Measurements from ENCODE around the gene CTH. TPM values are rescaled to one million over a fixed set of nuclear protein-coding genes. Genes with fewer than 3 reads are reported as not detected.

CTH gene
- total RNA-seq, 1 experiment from 2014 or later = 14.7 TPM

GRCh38 chr1:70438529-70438928 is 27.5 kb downstream of the CTH start:
- Histone ChIP-seq H3K4me1 (ENCODE audit: control insufficient read depth in 1 of 2, insufficient read depth in 2 of 2, low read length in 2 of 2) (peaks cover 0 to 6% of the 10 kb centered on the region in 2 experiments; a peak in 1 of 4 replicates), H2AFZ (ENCODE audit: low read depth, low read length, poor library complexity, severe bottlenecking) (no peak overlapping the region), H4K20me1 (ENCODE audit: insufficient read depth) (no peaks in the 10 kb centered on the region), H3K27ac (ENCODE audit: low read depth, low read length) (no peak overlapping the region), H3K4me2 (ENCODE audit: low read length) (no peak overlapping the region), H3K9me3 (ENCODE audit: control insufficient read depth in 1 of 2, insufficient read depth in 1 of 2, low read depth in 1 of 2, low read length in 2 of 2) (no peaks in the 10 kb centered on the region), H3K9me2 (ENCODE audit: insufficient read depth) (no peaks in the 10 kb centered on the region), H3K4me3 (replicated peaks in 1 of 2; ENCODE audit: low read depth in 1 of 2, low read length in 2 of 2) (no peak overlapping the region), H3K36me3 (ENCODE audit: control insufficient read depth in 1 of 2, insufficient read depth in 2 of 2, low read length in 2 of 2) (0 out of 4 replicates have a peak, but pooled peaks cover 0 to 3% of the 10 kb centered on the region in 2 experiments), H3K79me2 (ENCODE audit: insufficient read depth, low read length) (no peaks in the 10 kb centered on the region), H3K27me3 (ENCODE audit: insufficient read depth, low read length) (no peaks in the 10 kb centered on the region), H3K9ac (ENCODE audit: low read length) (no peak overlapping the region)
- ChIA-PET CTCF (no interaction called here), RAD21 (ENCODE audit: low non-redundant PET in 1 of 2, low total read pairs in 2 of 2, uncharacterized antibody in 2 of 2, unreplicated experiment in 2 of 2) (no interaction called here), POLR2A (interaction anchor here (1.1 kb wide), 1 partner anchor 28 kb away, joined by 3 read pairs; the partner anchor contains the start of gene CTH)
- BruUV-seq (replicated peaks) = no TSS peak
- TF ChIP-seq CEBPB (IDR thresholded peaks at IDR 0.05; ENCODE audit: low read depth) (no peak), EZH2phosphoT487 (IDR thresholded peaks at IDR 0.05; ENCODE audit: borderline replicate concordance) (no peak), ZNF274 (IDR thresholded peaks at IDR 0.05; ENCODE audit: low read depth, low read length) (no peak), POLR2A (IDR thresholded peaks at IDR 0.05; ENCODE audit: borderline replicate concordance, extremely low read depth, insufficient read depth, insufficient read length) (no peak), POLR2AphosphoS5 (IDR thresholded peaks at IDR 0.05; ENCODE audit: low read depth, low read length) (no peak), RAD21 (IDR thresholded peaks at IDR 0.05; ENCODE audit: low read depth) (no peak)
- intact Hi-C loops (cut with micrococcal nuclease) = no loop called here
- no peak for ATAC-seq
- no peak for DNase-seq (ENCODE audit: low read depth, low spot score)

GRCh38 chr1:70440642-70441391 is 29.7 kb downstream of the CTH start:
- CTCF ChIA-PET = no interaction called here
- Histone ChIP-seq H2AFZ (ENCODE audit: low read depth, low read length, poor library complexity, severe bottlenecking) (no peak overlapping the region), H3K9ac (ENCODE audit: low read length) (no peak overlapping the region), H3K4me3 (replicated peaks in 1 of 2; ENCODE audit: low read depth in 1 of 2, low read length in 2 of 2) (no peak overlapping the region), H3K27ac (ENCODE audit: low read depth, low read length) (no peak overlapping the region), H3K4me2 (ENCODE audit: low read length) (no peak overlapping the region), H3K79me2 (ENCODE audit: insufficient read depth, low read length) (no peaks in the 10 kb centered on the region), H3K36me3 (ENCODE audit: control insufficient read depth in 1 of 2, insufficient read depth in 2 of 2, low read length in 2 of 2) (no peaks in the 10 kb centered on the region), H3K9me3 (ENCODE audit: control insufficient read depth in 1 of 2, insufficient read depth in 1 of 2, low read depth in 1 of 2, low read length in 2 of 2) (no peaks in the 10 kb centered on the region), H3K4me1 (ENCODE audit: control insufficient read depth in 1 of 2, insufficient read depth in 2 of 2, low read length in 2 of 2) (peaks cover 0 to 6% of the 10 kb centered on the region in 2 experiments; a peak in 1 of 4 replicates), H4K20me1 (ENCODE audit: insufficient read depth) (no peaks in the 10 kb centered on the region), H3K27me3 (ENCODE audit: insufficient read depth, low read length) (no peaks in the 10 kb centered on the region), H3K9me2 (ENCODE audit: insufficient read depth) (no peaks in the 10 kb centered on the region)
- BruUV-seq (replicated peaks) = no TSS peak
- intact Hi-C loops (cut with micrococcal nuclease) = no loop called here
- POLR2A ChIA-PET = no interaction called here
- no peak for DNase-seq (ENCODE audit: low read depth, low spot score)
- ATAC-seq = no peak
- RAD21 ChIA-PET (ENCODE audit: low non-redundant PET in 1 of 2, low total read pairs in 2 of 2, uncharacterized antibody in 2 of 2, unreplicated experiment in 2 of 2) = no interaction called here
- TF ChIP-seq CTCF (IDR thresholded peaks at IDR 0.05 in 2 of 3, conservative IDR thresholded peaks at IDR 0.05 in 1 of 3; ENCODE audit: borderline replicate concordance in 1 of 3, insufficient read depth in 1 of 3, low read depth in 2 of 3, low read length in 2 of 3) (no peak), JUND (IDR thresholded peaks at IDR 0.05) (no peak), FOSL1 (IDR thresholded peaks at IDR 0.05; ENCODE audit: low read depth) (no peak), YY1 (IDR thresholded peaks at IDR 0.05; ENCODE audit: extremely low read depth, insufficient replicate concordance, low read depth, low read length) (no peak), CBX3 (IDR thresholded peaks at IDR 0.05; ENCODE audit: low read depth) (no peak), TCF7L2 (IDR thresholded peaks at IDR 0.05; ENCODE audit: borderline replicate concordance, extremely low read depth, insufficient read depth, insufficient read length) (no peak), SIN3A (IDR thresholded peaks at IDR 0.05; ENCODE audit: low read depth) (no peak), ZBTB33 (IDR thresholded peaks at IDR 0.05; ENCODE audit: extremely low read depth, insufficient replicate concordance, low read length) (no peak), MAX (IDR thresholded peaks at IDR 0.05) (no peak), POLR2A (IDR thresholded peaks at IDR 0.05; ENCODE audit: borderline replicate concordance, extremely low read depth, insufficient read depth, insufficient read length) (no peak), SRF (IDR thresholded peaks at IDR 0.05; ENCODE audit: low read depth) (no peak)
